Measurements from ENCODE around the gene MTMR12. TPM values are rescaled to one million over a fixed set of nuclear protein-coding genes. Genes with fewer than 3 reads are reported as not detected.

MTMR12 gene
- total and polyA plus RNA-seq, 2 of the 4 experiments (the other 2 are of a cell fraction), result 11.1 to 21.3 TPM

- Histone ChIP-seq H3K23ac (ENCODE audit: low read depth, low read length) (no peak overlapping the region), H3K9me1 (ENCODE audit: insufficient read depth, low read length) (peaks cover 9% of the 10 kb centered on the region; the same call in 1 of the 2 replicates), H4K8ac (ENCODE audit: low read depth in 2 of 2, low read length in 2 of 2) (no peak overlapping the region), H3K14ac (replicated peaks; ENCODE audit: low read depth, low read length) (no peak overlapping the region), H4K20me1 (ENCODE audit: insufficient read depth, low read length) (peaks cover 15% of the 10 kb centered on the region; the same call in 1 of the 2 replicates), H2AK5ac (ENCODE audit: low read depth, low read length) (no peak overlapping the region), H3K4me3 (ENCODE audit: insufficient read depth, low read depth, low read length) (no peak overlapping the region), H2BK15ac (ENCODE audit: low read depth, low read length) (no peak overlapping the region), H3K4ac (ENCODE audit: low read depth, low read length) (no peak overlapping the region), H3K36me3 (ENCODE audit: control insufficient read depth, insufficient read depth, low read length) (no peaks in the 10 kb centered on the region; the same call in 1 of the 2 replicates), H3K79me1 (ENCODE audit: low read depth in 1 of 2, low read length in 2 of 2) (peaks cover 27 to 65% of the 10 kb centered on the region in 2 experiments; a peak in 3 of 4 replicates), H3K9ac (ENCODE audit: low read depth, low read length) (no peak overlapping the region), H3K27me3 (ENCODE audit: control insufficient read depth, insufficient read depth, low read length) (no peaks in the 10 kb centered on the region), H2AFZ (replicated peaks; ENCODE audit: low read length, poor library complexity) (no peak overlapping the region), H2BK20ac (ENCODE audit: low read depth, low read length) (no peak overlapping the region), H2AK9ac (replicated peaks; ENCODE audit: low read depth, low read length, poor library complexity) (no peak overlapping the region), H3K4me2 (ENCODE audit: low read depth, low read length) (no peak overlapping the region), H2BK120ac (ENCODE audit: low read depth, low read length) (no peak overlapping the region), H4K5ac (ENCODE audit: low read depth, low read length) (no peak overlapping the region), H3K9me3 (ENCODE audit: control insufficient read depth, insufficient read depth, low read length) (no peaks in the 10 kb centered on the region), H3K56ac (ENCODE audit: extremely low read depth, insufficient read depth, low read length) (no peak overlapping the region), H3K4me1 (ENCODE audit: control insufficient read depth, insufficient read depth, low read length) (peaks cover 5% of the 10 kb centered on the region), H2BK5ac (ENCODE audit: low read depth, low read length, poor library complexity, severe bottlenecking) (no peak overlapping the region), H3K27ac (ENCODE audit: insufficient read depth, low read length) (no peak overlapping the region), H3K18ac (ENCODE audit: low read depth, low read length) (no peak overlapping the region), H4K91ac (ENCODE audit: insufficient read depth, low read depth, low read length) (no peak overlapping the region)
- intact Hi-C loops (cut with micrococcal nuclease), result no loop called here
- POLR2A ChIA-PET (ENCODE audit: unreplicated experiment), result no interaction called here
- in situ Hi-C loops (cut with MboI; ENCODE audit: low sequenced_read_pairs), result no loop called here
- no CpG with 5 or more reads among the region's 4 CpGs for WGBS, 2 experiments (ENCODE audit: extremely low coverage in 2 of 2, insufficient read length in 1 of 2)
- TF ChIP-seq MAFK (IDR thresholded peaks at IDR 0.05; ENCODE audit: low read depth, low read length) (peak; percentile 49; the same call in 1 of the 2 replicates), RAD21 (IDR thresholded peaks at IDR 0.05; ENCODE audit: low read length) (no peak)
- no TSS peak for BruUV-seq (replicated peaks)
- dilution Hi-C loops (cut with HindIII; ENCODE audit: low sequenced_read_pairs, unreplicated experiment), result no loop called here
- CTCF ChIA-PET, result interaction anchor here (0.6 kb wide), 1 partner anchor 77 kb away, joined by 3 read pairs; no protein-coding TSS in a partner anchor
- DNase-seq (no peak), ATAC-seq (ENCODE audit: low read depth) (no peak)
Measured at GRCh38 chr5:32307769-32308194, 5.0 kb downstream of the MTMR12 start.

Data from IMR-90 (cell line).